Measurements from ENCODE around the gene TMEM171.

TMEM171 gene, protein sequence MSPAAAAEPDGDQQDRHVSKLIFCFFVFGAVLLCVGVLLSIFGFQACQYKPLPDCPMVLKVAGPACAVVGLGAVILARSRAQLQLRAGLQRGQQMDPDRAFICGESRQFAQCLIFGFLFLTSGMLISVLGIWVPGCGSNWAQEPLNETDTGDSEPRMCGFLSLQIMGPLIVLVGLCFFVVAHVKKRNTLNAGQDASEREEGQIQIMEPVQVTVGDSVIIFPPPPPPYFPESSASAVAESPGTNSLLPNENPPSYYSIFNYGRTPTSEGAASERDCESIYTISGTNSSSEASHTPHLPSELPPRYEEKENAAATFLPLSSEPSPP

DNA sequence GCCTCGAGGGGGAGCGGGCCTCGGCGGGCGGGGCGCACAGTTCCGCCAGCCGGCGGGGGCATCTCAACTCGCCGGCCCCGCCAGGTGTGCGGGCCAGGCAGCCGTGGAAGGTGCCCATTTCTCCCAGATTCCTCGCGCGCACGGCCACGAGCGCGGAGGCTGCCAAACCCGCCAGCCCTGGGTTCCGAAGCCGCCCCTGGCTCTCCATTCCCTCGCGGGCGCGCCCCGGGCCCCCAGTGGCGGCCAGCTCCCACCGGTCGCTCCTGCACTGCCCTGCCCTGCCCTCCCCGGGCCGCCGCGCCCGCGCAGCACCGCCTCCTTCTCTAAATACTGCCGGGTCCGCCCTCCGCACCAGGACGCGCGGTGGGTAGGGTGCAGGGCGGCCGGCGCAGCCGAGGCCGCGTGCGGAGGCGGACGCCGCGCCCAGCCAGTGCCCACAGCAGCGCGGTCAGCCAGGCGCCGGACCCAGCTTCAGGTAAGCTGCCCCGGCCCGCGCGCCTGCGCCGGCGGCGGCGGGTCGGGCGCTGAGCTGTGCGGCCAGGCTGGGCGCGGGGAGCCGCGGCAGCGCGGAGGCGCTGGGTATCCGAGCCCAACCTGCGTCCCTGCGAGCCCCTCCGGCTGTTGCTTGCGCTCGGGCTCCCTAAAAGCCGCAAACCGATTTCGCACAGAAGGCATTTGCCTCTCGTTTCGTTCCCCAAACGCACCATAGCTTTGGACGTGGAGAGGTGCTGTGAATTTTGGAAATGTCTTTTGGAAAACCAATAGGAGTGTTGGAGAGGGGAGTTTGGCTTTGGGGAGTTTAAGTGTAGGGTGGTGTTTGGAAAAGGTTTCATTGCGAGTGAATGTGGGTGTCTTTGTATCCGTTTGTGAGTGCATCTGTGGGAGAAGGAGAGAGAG is at the start of gene TMEM171:
Gene TMEM171 (plus strand): TSS at position 354 of the 897 bp plus-strand sequence. CDS start 2,799 bp downstream, outside the sequence.
- DNase-seq (ENCODE audit: low spot score) = peak; percentile 69

GRCh38 chr5:73081093-73081492 is 39.3 kb upstream of the TMEM171 start:
- no peak for DNase-seq (ENCODE audit: low spot score)

GRCh38 chr5:73088026-73088425 is 32.3 kb upstream of the TMEM171 start:
- DNase-seq (ENCODE audit: low spot score) = no peak

DNA sequence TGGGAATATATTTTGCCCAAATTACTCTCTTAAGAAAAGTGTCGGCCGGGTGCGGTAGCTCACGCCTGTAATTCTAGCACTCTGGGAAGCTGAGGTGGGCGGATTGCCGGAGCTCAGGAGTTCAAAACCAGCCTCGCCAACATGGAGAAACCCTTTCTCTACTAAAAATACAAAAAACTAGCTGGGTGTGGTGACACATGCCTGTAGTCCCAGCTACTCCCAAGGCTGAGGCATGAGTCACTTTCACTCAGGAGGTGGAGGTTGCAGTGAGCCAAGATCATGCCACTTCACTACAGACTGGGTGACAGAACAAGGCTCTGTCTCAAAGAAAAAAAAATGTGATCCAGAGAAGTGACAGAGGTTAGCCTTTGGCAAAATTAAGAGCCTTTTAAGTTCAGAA is 26.4 kb upstream of the TMEM171 start:
- no peak for DNase-seq (ENCODE audit: low spot score)

- no peak for DNase-seq (ENCODE audit: low spot score)
Measured at GRCh38 chr5:73094415-73094814, 26.0 kb upstream of the TMEM171 start.

DNA sequence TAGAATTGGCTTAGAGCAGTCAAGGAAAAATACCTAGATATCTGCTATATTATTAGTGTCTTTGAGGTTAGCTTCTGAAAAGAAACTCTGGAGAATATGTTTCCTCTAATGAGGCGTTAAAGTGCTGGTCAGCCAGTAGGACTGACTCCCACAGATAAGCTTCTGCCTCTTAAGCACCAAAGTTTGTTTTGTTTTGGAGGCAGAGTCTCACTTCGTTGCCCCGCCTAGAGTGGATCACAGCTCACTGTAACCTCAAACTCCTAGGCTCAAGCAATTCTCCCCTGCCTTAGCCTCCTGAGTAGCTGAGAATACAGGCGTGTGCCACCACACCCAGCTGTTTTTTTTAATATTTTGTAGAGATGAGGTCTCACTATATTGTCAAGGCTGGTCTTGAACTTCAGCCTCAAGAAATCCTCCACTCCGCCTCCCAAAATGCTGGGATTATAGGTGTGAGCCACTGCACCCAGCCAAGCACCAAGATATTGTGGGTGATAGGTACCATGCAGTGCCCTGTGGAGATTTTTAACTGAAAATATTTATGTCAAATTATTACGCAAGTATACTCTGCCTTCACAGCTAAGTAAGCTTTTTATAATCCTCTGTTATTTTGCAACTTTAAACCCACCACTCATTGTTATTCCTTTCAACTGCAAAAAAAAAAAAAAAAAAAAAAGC is 24.7 kb upstream of the TMEM171 start:
- no peak for DNase-seq (ENCODE audit: low spot score)

DNA sequence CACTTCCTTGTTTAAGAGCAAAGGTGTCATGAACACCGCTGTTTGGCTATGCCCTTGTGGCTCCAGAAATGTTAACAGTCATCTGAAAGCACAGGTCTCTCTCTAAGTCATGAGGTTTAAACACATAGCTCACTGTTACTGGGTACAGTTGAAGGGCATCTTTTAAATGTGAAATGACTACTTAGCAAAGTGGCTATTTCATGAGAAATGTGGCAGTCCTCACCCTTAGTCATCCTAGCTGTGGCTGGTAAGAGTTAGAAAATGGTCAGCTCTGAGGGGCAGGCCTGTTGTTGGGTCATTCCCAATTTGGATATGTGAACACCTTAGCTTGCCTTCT is 24.2 kb upstream of the TMEM171 start:
- DNase-seq (ENCODE audit: low spot score) = no peak

DNA sequence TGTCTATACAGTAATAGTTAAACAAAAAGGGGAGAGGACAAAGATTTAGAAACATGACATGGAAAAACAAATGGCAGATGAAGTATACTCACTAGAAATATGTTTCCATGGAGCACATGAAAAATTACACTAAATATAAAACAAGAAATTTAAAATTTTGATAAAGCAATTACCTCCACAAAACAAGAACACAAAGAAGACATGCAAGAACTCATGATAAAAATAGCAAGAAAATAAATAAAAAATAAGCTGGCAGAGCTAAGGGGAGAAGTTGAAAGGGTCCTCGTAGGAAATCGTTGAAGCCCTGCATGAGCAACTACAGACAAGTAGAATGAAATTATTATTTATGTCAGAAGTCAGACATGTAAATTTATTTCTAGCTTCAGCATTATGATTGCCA is 22.6 kb upstream of the TMEM171 start:
- no peak for DNase-seq (ENCODE audit: low spot score)

DNA sequence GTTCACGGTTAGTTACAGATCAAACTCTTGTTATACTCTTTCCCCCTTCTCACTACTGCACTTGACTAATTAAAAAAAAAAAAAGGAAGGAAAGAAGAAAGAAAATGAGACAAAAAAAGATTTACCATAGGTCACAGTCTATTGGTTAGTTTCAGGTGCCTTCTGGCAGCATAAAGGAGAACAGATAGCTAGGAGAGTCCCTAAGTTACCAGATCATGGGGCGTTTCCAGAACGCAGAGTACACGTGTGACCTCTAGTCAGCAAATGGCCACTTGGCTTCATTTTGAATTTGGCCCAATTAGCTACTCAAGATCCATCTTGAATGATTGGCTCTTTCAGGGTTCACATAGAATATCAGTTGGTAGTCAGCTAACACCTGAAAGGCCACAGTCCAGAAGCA is 20.3 kb upstream of the TMEM171 start:
- no peak for DNase-seq (ENCODE audit: low spot score)

GRCh38 chr5:73103870-73104299 is 16.5 kb upstream of the TMEM171 start:
- DNase-seq (ENCODE audit: low spot score) = no peak

GRCh38 chr5:73104326-73104725 is 16.0 kb upstream of the TMEM171 start:
- DNase-seq (ENCODE audit: low spot score) = no peak

DNA sequence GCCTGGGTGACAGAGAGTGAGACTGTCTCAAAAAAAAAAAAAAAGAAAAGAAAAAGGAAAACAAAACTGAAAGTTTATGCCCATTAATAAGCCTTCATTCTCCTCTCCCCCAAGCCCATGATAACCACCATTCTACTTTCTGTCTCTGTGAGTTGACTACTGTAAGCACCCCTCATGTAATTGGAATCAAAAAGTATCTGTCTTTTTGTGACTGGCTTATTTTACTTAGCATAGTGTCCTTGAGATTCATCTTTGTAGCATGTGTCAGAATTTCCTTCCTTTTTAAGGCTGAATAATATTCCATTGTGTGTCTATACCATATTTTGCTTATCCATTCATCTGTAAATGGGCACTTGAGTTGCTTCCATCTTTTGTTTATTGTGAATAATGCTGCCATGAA is 14.0 kb upstream of the TMEM171 start:
- no peak for DNase-seq (ENCODE audit: low spot score)

- no peak for DNase-seq (ENCODE audit: low spot score)
Measured at GRCh38 chr5:73110190-73110589, 10.2 kb upstream of the TMEM171 start.

- no peak for DNase-seq (ENCODE audit: low spot score)
Measured at GRCh38 chr5:73111536-73111935, 8.8 kb upstream of the TMEM171 start.

DNA sequence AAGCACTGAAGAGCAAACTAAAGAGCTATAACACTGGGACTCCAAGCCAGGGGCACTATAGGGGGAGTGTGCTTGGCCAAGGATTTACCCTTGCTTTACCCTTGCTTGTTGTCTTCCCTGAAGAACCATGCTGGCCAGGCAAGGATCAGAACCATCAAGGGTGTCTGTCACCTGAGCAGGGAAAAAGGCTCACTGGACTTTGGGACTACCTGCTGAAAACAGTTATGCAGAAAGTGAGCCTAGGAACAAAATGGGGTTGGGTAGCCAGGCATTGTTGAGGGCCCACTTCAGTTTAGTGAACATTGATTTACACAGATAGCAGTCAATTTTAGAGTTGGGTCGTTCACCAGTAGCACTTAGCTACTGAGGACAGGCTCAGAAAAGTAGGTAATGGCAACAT is 8.0 kb upstream of the TMEM171 start:
- no peak for DNase-seq (ENCODE audit: low spot score)

GRCh38 chr5:73114044-73114688 is 6.2 kb upstream of the TMEM171 start:
- no peak for DNase-seq (ENCODE audit: low spot score)

GRCh38 chr5:73115399-73116051 is 4.8 kb upstream of the TMEM171 start:
- peak; percentile 80 for DNase-seq (ENCODE audit: low spot score)

GRCh38 chr5:73116506-73116905 is 3.9 kb upstream of the TMEM171 start:
- no peak for DNase-seq (ENCODE audit: low spot score)

- DNase-seq (ENCODE audit: low spot score) = no peak
Measured at GRCh38 chr5:73117088-73117740, 3.2 kb upstream of the TMEM171 start.

GRCh38 chr5:73118391-73118973 is 1.9 kb upstream of the TMEM171 start:
- no peak for DNase-seq (ENCODE audit: low spot score)
